OCI-LY7 (cell line): ENCODE measurements around the gene CBS. TPM values are rescaled to one million over a fixed set of nuclear protein-coding genes. Genes with fewer than 3 reads are reported as not detected.
"Not testable (repeated sequence)": the region's sequence is repeated elsewhere in the genome, so short reads cannot be mapped to it uniquely, and the experiment has no call there.

Experiments
- BruUV-seq: library from RNA; stranded (reverse); fragments of 400-500 nt; replicated peaks from 2 replicates; lab custom pipeline; 2021; lab: Mats Ljungman, UMichigan
- CTCF ChIA-PET: fragments of 300-600 bp; sonication (Branson Sonifier 250); formaldehyde crosslinking; loops from one replicate; lab custom pipeline; 2022; ENCODE audit warnings: antibody characterized with exemption; ENCODE audit not compliant: unreplicated experiment; lab: Charles Lee
- POLR2A ChIA-PET: fragments of 300-600 bp; sonication (Branson Sonifier 250); formaldehyde crosslinking; loops from one replicate; lab custom pipeline; 2022; ENCODE audit warnings: antibody characterized with exemption; lab: Charles Lee
- DNase-seq: peaks from one replicate; pipeline ENCODE4 v3.0.0-alpha.2; 2015; ENCODE audit warnings: low spot score
- H2AFZ ChIP-seq: fragments of 200-600 bp; sonication (generic), shearing (Covaris generic); 2 replicates; pipeline ENCODE4 v1.6.1; 2014; ENCODE audit warnings: mild to moderate bottlenecking, antibody characterized with exemption, low read length, moderate library complexity
- H3K27ac ChIP-seq: fragments of 200-600 bp; sonication (generic); 2 replicates; pipeline ENCODE4 v1.5.1; 2014; ENCODE audit warnings: mixed run types, low read depth, mild to moderate bottlenecking, moderate library complexity, low read length, inconsistent platforms; ENCODE audit not compliant: poor library complexity, severe bottlenecking
- H3K36me3 ChIP-seq: fragments of 200-600 bp; sonication (generic); 2 replicates; pipeline ENCODE4 v1.6.1; 2014; ENCODE audit warnings: mild to moderate bottlenecking, antibody characterized with exemption, low read length, moderate library complexity, mixed read lengths; ENCODE audit not compliant: insufficient read depth
- H3K4me1 ChIP-seq: fragments of 200-600 bp; sonication (generic); 2 replicates; pipeline ENCODE4 v1.5.1; 2014; ENCODE audit warnings: mild to moderate bottlenecking, low read length; ENCODE audit not compliant: insufficient read depth, poor library complexity, severe bottlenecking
- H3K4me2 ChIP-seq: fragments of 200-600 bp; sonication (generic); 2 replicates; pipeline ENCODE4 v1.6.1; 2014; ENCODE audit warnings: mild to moderate bottlenecking, low read length
- H3K4me3 ChIP-seq: fragments of 200-600 bp; sonication (generic); 2 replicates; pipeline ENCODE4 v1.5.1; 2014; ENCODE audit warnings: mild to moderate bottlenecking, low read depth, low read length; ENCODE audit not compliant: poor library complexity, severe bottlenecking
- H3K79me2 ChIP-seq: fragments of 200-600 bp; sonication (generic); 2 replicates; pipeline ENCODE4 v1.6.1; 2016; ENCODE audit warnings: low read depth, mild to moderate bottlenecking, low read length, moderate library complexity, mixed read lengths; ENCODE audit not compliant: insufficient read depth
- H3K9me2 ChIP-seq: fragments of 200-600 bp; sonication (generic); 2 replicates; pipeline ENCODE4 v1.6.1; 2016; ENCODE audit warnings: mild to moderate bottlenecking, low read length, mixed read lengths; ENCODE audit not compliant: insufficient read depth
- H3K9me3 ChIP-seq: fragments of 200-600 bp; sonication (generic); 2 replicates; pipeline ENCODE4 v1.6.1; 2014; ENCODE audit warnings: mild to moderate bottlenecking, mixed run types, low read length, mixed read lengths
- H4K20me1 ChIP-seq: fragments of 200-600 bp; sonication (generic); 2 replicates; pipeline ENCODE4 v1.6.1; 2014; ENCODE audit warnings: mild to moderate bottlenecking, antibody characterized with exemption, low read length, moderate library complexity, mixed read lengths; ENCODE audit not compliant: insufficient read depth
- intact Hi-C: fragments of 100-400 bp; cut with micrococcal nuclease; formaldehyde crosslinking; loops from one replicate; pipeline ENCODE4 v1.10.0; 2022; ENCODE audit not compliant: unreplicated experiment
- total RNA-seq, 2 experiments: library from RNA; depleted of rRNA in 1 of 2; stranded (reverse); fragments of >200 nt in 1 of 2; shearing (Covaris generic) in 1 of 2; gene quantifications; 2 replicates each; pipeline ENCODE4 v1.2.3, GENCODE V29; 2014 to 2022

Gene CBS
- total RNA-seq, 2 experiments from 2014 or later: 263 to 436 TPM

GRCh38 chr21:43062955-43063664 lies 12.5 kb downstream of the CBS start:
- H4K20me1 ChIP-seq, H3K4me1 ChIP-seq, H3K4me2 ChIP-seq, H3K4me3 ChIP-seq, POLR2A ChIA-PET, H3K27ac ChIP-seq, DNase-seq, H3K36me3 ChIP-seq, H2AFZ ChIP-seq, intact Hi-C loops, CTCF ChIA-PET, BruUV-seq, H3K9me2 ChIP-seq, H3K9me3 ChIP-seq, H3K79me2 ChIP-seq: not testable (repeated sequence)

- H3K9me3 ChIP-seq, H3K27ac ChIP-seq, POLR2A ChIA-PET, CTCF ChIA-PET, H3K4me3 ChIP-seq, H3K79me2 ChIP-seq, DNase-seq, H3K36me3 ChIP-seq, intact Hi-C loops, H3K9me2 ChIP-seq, H3K4me1 ChIP-seq, H4K20me1 ChIP-seq, H2AFZ ChIP-seq, H3K4me2 ChIP-seq: not testable (repeated sequence)
- BruUV-seq: TSS peak; percentile 86
These were observed 22.5 kb downstream of the CBS start for GRCh38 chr21:43053112-43053511.

DNA sequence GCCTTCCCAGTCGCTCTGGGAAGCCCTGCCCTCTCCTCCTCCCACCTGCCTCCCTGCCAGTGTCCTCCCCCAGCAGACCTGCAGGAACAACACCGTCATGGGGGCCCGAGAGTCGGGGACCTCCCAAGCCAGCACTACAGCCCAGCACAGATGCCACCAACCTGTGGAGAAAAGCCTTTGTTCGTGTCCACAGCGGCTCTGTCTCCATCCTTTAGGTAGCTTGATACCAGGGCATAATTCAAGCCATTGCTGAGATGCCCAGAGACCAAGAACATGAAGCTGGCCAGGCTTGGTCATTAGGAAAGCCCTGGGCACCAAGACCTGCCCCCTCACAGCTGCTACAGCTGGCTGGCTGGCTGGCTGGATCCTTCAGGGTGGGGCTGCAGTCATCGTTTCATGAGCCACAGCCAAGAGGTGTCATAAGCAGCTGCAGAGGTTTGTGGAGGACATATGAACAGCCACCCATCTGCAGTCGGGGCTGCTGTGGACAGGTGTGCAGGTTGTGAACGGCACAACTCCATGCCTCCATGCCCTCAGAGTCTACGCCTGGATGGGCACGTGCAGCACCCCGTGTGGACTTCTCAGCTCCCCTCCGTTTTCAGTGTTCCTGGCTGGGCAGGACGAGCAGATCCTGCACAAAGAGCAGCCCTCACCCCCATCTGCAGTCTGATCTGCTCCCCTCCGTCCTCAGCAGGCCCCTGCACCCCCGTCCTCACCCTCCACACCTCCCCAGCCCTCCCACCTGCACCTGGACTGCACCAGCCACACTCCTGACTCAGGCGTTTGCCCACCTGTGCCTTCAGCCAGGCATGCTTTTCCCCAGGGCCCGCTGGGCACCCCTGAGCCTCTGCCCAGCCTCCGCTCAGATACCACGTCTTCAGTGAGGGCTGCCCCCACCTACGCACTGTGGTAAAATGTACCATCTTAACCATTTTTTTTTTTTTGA lies 29.5 kb downstream of the CBS start:
- H3K27ac ChIP-seq, intact Hi-C loops, H3K4me3 ChIP-seq, H2AFZ ChIP-seq, POLR2A ChIA-PET, H3K9me3 ChIP-seq, H3K36me3 ChIP-seq, H3K79me2 ChIP-seq, H3K4me2 ChIP-seq, BruUV-seq, H3K9me2 ChIP-seq, H4K20me1 ChIP-seq, DNase-seq, H3K4me1 ChIP-seq, CTCF ChIA-PET: not testable (repeated sequence)

DNA sequence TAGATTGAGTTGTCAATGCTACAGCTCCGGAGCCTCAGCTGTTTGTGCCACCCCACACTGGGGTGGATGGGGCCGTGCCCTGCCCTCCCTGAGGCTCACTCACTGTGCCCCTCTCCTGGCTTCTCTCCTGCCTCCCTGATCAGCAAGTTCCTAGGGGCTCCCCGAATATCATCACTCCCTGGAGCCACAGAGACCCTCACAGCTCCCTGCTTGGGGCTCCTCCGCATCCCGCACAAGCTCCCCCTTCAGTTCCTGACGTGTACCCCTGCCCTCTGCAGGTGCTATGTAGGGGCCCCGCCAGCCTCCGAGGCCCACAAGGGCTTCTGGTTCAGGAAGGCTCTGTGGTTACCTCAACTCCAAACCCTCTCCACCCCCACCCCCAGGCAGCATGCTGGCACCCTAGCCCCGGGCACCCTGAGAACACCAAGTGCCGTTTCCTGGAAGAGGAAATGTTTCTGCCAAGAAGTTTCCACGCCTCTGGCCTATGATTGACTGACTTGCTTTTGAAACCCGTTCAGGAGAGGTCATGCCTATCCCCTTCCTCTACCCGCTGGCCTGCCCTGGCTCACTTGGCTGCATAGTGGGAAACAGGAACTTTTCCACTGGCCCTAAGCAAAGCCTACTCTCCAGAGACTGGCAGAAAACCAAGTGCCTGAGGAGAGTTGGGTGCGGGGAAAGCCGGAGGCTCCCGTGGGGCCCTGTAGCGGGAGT lies 30.3 kb downstream of the CBS start:
- H4K20me1 ChIP-seq, DNase-seq, H2AFZ ChIP-seq, H3K36me3 ChIP-seq, CTCF ChIA-PET, intact Hi-C loops, BruUV-seq, H3K4me1 ChIP-seq, H3K27ac ChIP-seq, POLR2A ChIA-PET, H3K4me2 ChIP-seq, H3K4me3 ChIP-seq, H3K79me2 ChIP-seq, H3K9me3 ChIP-seq, H3K9me2 ChIP-seq: not testable (repeated sequence)

GRCh38 chr21:43044547-43044946 lies 31.1 kb downstream of the CBS start:
- DNase-seq, intact Hi-C loops, H3K4me2 ChIP-seq, H3K27ac ChIP-seq, H4K20me1 ChIP-seq, H3K4me3 ChIP-seq, POLR2A ChIA-PET, H3K79me2 ChIP-seq, H3K9me3 ChIP-seq, H3K36me3 ChIP-seq, H3K9me2 ChIP-seq, BruUV-seq, CTCF ChIA-PET, H2AFZ ChIP-seq, H3K4me1 ChIP-seq: not testable (repeated sequence)

DNA sequence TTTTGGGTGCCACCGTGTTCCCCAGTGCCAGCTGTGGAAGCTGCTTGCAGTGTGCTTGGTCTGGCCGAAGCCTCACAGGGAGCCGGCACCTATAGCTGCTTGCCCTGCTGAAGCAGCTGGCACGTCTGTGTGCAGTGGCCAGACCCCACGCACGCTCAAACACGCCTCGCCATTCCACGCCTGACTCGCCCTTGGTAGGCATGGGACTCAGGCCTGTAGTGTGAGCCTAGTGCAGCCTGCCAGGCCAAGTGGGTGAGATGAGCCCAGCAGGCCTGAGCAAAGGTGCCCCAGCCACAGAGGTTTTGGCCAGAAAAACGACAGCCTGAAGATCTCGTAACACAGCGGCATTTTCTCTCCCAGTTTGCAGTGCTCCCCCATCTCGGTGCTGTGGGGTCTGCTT lies 32.3 kb downstream of the CBS start:
- POLR2A ChIA-PET, H3K27ac ChIP-seq, H2AFZ ChIP-seq, H4K20me1 ChIP-seq, H3K4me1 ChIP-seq, intact Hi-C loops, H3K9me2 ChIP-seq, CTCF ChIA-PET, H3K9me3 ChIP-seq, H3K36me3 ChIP-seq, H3K79me2 ChIP-seq, H3K4me3 ChIP-seq, H3K4me2 ChIP-seq, BruUV-seq, DNase-seq: not testable (repeated sequence)
